Neural progenitor cell (in vitro differentiated cells): Measurements from ENCODE around the gene UBAC1.

Experiments
- CTCF ChIP-seq: fragments of 200-600 bp; sonication (generic); IDR thresholded peaks from 2 replicates; pipeline ENCODE4 v1.5.1; 2017; ENCODE audit warnings: antibody characterized with exemption, mild to moderate bottlenecking
- EZH2 ChIP-seq: fragments of 200-600 bp; sonication (generic); IDR thresholded peaks from 2 replicates; pipeline ENCODE4 v1.6.1; 2017; ENCODE audit warnings: antibody characterized with exemption, mild to moderate bottlenecking, moderate library complexity

- no peak for TF ChIP-seq EZH2
- TF ChIP-seq CTCF: no peak
Observed at GRCh38 chr9:135927195-135928013, 33.8 kb downstream of the UBAC1 start.
